Measurements from ENCODE around the gene ZNF628. TPM values are rescaled to one million over a fixed set of nuclear protein-coding genes. Genes with fewer than 3 reads are reported as not detected.

ZNF628 gene
- total and polyA plus RNA-seq, 2 donors (not counting 1 experiment from before 2014, with no cell fraction given), result 13.3 to 18.3 TPM

DNA sequence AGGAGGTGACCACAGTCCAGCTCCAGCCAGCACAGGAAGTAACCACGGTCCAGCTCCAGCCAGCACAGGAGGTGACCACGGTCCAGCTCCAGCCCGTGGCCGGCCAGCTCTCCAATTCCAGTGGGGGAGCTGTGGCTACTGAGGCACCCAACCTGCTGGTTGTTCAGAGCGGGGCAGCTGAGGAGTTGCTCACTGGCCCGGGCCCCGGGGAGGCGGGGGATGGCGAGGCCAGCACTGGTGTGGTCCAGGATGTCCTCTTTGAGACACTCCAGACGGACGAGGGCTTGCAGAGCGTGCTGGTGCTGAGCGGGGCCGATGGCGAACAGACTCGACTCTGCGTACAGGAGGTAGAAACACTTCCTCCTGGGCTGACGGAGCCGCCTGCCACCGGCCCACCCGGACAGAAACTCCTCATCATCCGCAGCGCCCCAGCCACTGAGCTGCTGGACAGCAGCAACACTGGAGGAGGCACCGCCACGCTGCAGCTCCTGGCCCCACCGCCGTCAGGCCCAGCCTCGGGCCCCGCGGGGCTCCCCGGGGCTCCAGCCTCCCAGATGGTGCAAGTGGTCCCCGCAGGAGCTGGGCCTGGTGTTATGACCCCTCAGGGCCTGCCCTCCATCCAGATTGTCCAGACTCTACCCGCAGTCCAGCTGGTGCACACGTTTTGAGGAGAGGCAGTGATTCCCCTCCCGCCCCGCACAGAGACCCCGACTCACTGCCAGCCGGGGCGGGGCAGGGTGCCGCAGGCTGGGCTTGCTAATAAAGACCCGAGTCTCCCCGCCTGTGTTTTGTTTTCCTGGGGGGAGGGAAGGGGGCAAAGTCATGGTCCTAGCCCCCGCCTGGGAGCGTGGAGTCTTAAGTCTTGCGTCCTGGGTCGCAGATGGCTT, 7.5 kb downstream of the ZNF628 start:
- Histone ChIP-seq H3K9me3 (ENCODE audit: control extremely low read depth in 1 of 3, control insufficient read depth in 2 of 3, insufficient read depth in 1 of 3, low read length in 2 of 3) (no peaks in the 10 kb centered on the region), H3K27me3 (replicated peaks in 1 of 4; ENCODE audit: control extremely low read depth in 1 of 4, control insufficient read depth in 3 of 4, insufficient read depth in 4 of 4, low read length in 3 of 4) (no peaks in the 10 kb centered on the region), H3K9ac (ENCODE audit: low read length) (peak overlapping the region; percentile 68), H3K36me3 (replicated peaks in 1 of 2; ENCODE audit: control extremely low read depth in 1 of 2, control insufficient read depth in 1 of 2, extremely low read depth in 1 of 2, insufficient read depth in 2 of 2, low read length in 1 of 2) (peaks cover 0 to 2% of the 10 kb centered on the region in 2 experiments), H3K4me2 (replicated peaks; ENCODE audit: low read depth, low read length, poor library complexity, severe bottlenecking) (peak overlapping the region; percentile 87), H3K4me1 (ENCODE audit: control insufficient read depth in 2 of 2, insufficient read depth in 2 of 2, low read length in 2 of 2) (peaks cover 10 to 22% of the 10 kb centered on the region in 2 donors), H3K27ac (ENCODE audit: low read length in 2 of 2) (peak overlapping the region in 1 of 2 donors; percentile 70), H3K4me3 (ENCODE audit: control extremely low read depth in 1 of 5, extremely low read depth in 1 of 5, insufficient read depth in 1 of 5, low read depth in 2 of 5, low read length in 4 of 5) (peak overlapping the region in 4 of 5 experiments; percentile 53 to 71 (median 62)), H2AFZ (ENCODE audit: insufficient read depth, low read depth, low read length, poor library complexity, severe bottlenecking) (peak overlapping the region; percentile 60), H3K79me2 (ENCODE audit: control insufficient read depth, insufficient read depth, low read length) (peaks cover 18% of the 10 kb centered on the region), H4K20me1 (ENCODE audit: control insufficient read depth, insufficient read depth, low read length, poor library complexity, severe bottlenecking) (peaks cover 29% of the 10 kb centered on the region)
- H3K4me1 Mint-ChIP-seq, result peaks cover 22% of the 10 kb centered on the region
- H3K27ac Mint-ChIP-seq, result no peak overlapping the region
- POLR2A ChIA-PET, result no interaction called here
- intact Hi-C loops (cut with micrococcal nuclease), result no loop called here
- TF ChIP-seq EZH2 (IDR thresholded peaks at IDR 0.05; ENCODE audit: borderline replicate concordance, insufficient read depth, low read depth, low read length, poor library complexity, severe bottlenecking), result no peak
- TF ChIP-seq, protein P1, sequence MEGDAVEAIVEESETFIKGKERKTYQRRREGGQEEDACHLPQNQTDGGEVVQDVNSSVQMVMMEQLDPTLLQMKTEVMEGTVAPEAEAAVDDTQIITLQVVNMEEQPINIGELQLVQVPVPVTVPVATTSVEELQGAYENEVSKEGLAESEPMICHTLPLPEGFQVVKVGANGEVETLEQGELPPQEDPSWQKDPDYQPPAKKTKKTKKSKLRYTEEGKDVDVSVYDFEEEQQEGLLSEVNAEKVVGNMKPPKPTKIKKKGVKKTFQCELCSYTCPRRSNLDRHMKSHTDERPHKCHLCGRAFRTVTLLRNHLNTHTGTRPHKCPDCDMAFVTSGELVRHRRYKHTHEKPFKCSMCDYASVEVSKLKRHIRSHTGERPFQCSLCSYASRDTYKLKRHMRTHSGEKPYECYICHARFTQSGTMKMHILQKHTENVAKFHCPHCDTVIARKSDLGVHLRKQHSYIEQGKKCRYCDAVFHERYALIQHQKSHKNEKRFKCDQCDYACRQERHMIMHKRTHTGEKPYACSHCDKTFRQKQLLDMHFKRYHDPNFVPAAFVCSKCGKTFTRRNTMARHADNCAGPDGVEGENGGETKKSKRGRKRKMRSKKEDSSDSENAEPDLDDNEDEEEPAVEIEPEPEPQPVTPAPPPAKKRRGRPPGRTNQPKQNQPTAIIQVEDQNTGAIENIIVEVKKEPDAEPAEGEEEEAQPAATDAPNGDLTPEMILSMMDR (IDR thresholded peaks at IDR 0.05), result no peak
- no peak for ATAC-seq (ENCODE audit: low read depth)
- no peaks in the 10 kb centered on the region for H3K9me3 Mint-ChIP-seq (ENCODE audit: insufficient read depth)
- H3K27me3 Mint-ChIP-seq, result no peaks in the 10 kb centered on the region
- CTCF ChIA-PET, result interaction anchor here (2.8 kb wide), 1 partner anchor 20 kb away, joined by 15 read pairs; no protein-coding TSS in a partner anchor
- peak overlapping the region; percentile 82 for H3K4me3 Mint-ChIP-seq
- DNase-seq, result no peak
- WGBS (ENCODE audit: insufficient coverage), result 88% methylated on average over 44 of the region's 46 CpGs
